CD14-positive monocyte (primary cell): Measurements from ENCODE around the gene AFF1. TPM values are rescaled to one million over a fixed set of nuclear protein-coding genes. Genes with fewer than 3 reads are reported as not detected.
A peak's percentile ranks its signal among the peaks of the same experiment; 100 is the strongest.

ENCODE experiments used
- DNase-seq, 3 donors: peaks; one replicate each; pipeline ENCODE4 v3.0.0-alpha.2; 2011 to 2022
- H2AFZ ChIP-seq: 2 replicates; pipeline ENCODE4 v1.6.0; 2012; ENCODE audit warnings: mild to moderate bottlenecking, low read depth, low read length, inconsistent platforms; ENCODE audit not compliant: insufficient read depth, poor library complexity, severe bottlenecking
- H3K27ac ChIP-seq, 2 donors: 1 replicate in 1 of 2; 2 replicates in 1 of 2; pipeline ENCODE4 v1.5.1; 2012 to 2013; ENCODE audit warnings: low read length in 2 of 2, control low read depth in 1 of 2, inconsistent platforms in 1 of 2, low read depth in 1 of 2, mild to moderate bottlenecking in 1 of 2
- H3K27me3 ChIP-seq, 2 donors: one replicate each; pipeline versions ENCODE4 v1.6.0 to v1.6.1; 2011 to 2013; ENCODE audit warnings: low read length in 2 of 2; ENCODE audit not compliant: control insufficient read depth in 2 of 2, insufficient read depth in 2 of 2
- H3K36me3 ChIP-seq, 2 donors: replicated peaks in 1 of 2; 1 replicate in 1 of 2; 2 replicates in 1 of 2; pipeline versions ENCODE4 v1.5.1 to v1.6.1; 2012 to 2013; ENCODE audit warnings: low read length in 2 of 2, control low read depth in 1 of 2, inconsistent platforms in 1 of 2, mild to moderate bottlenecking in 1 of 2; ENCODE audit not compliant: insufficient read depth in 2 of 2, control insufficient read depth in 1 of 2
- H3K4me1 ChIP-seq, 2 donors: 1 replicate in 1 of 2; 2 replicates in 1 of 2; pipeline versions ENCODE4 v1.5.1 to v1.6.1; 2012 to 2013; ENCODE audit warnings: low read length in 2 of 2, control low read depth in 1 of 2, inconsistent platforms in 1 of 2, mild to moderate bottlenecking in 1 of 2, moderate library complexity in 1 of 2; ENCODE audit not compliant: insufficient read depth in 2 of 2, control insufficient read depth in 1 of 2
- H3K4me2 ChIP-seq: replicated peaks from 2 replicates; pipeline ENCODE3; 2012; ENCODE audit warnings: low read length, moderate library complexity, mild to moderate bottlenecking; ENCODE audit not compliant: poor library complexity, severe bottlenecking; ENCODE audit errors: extremely low read depth
- H3K4me3 ChIP-seq, 3 experiments: fragments of 200-600 bp in 1 of 3; sonication (generic) in 1 of 3; replicated peaks in 1 of 3; 1 replicate in 2 of 3; 2 replicates in 1 of 3; pipeline ENCODE4 v1.5.1; 2011 to 2013; ENCODE audit warnings: low read length in 3 of 3, mild to moderate bottlenecking in 3 of 3, control low read depth in 2 of 3, low read depth in 2 of 3, inconsistent platforms in 1 of 3, moderate library complexity in 1 of 3
- H3K79me2 ChIP-seq: 2 replicates; pipeline ENCODE4 v1.6.0; 2012; ENCODE audit warnings: mild to moderate bottlenecking, control low read depth, inconsistent platforms, low read length, moderate library complexity; ENCODE audit not compliant: insufficient read depth
- H3K9ac ChIP-seq: 2 replicates; pipeline ENCODE4 v1.6.0; 2017; ENCODE audit warnings: low read length, mild to moderate bottlenecking; ENCODE audit not compliant: insufficient read depth, poor library complexity, severe bottlenecking
- H3K9me3 ChIP-seq, 2 donors: replicated peaks in 1 of 2; 1 replicate in 1 of 2; 2 replicates in 1 of 2; pipeline versions ENCODE4 v1.5.1 to v1.6.1; 2012 to 2013; ENCODE audit warnings: low read length in 2 of 2, control low read depth in 1 of 2; ENCODE audit not compliant: control insufficient read depth in 1 of 2, insufficient read depth in 1 of 2
- H4K20me1 ChIP-seq: 2 replicates; pipeline ENCODE4 v1.6.0; 2012; ENCODE audit warnings: mild to moderate bottlenecking, low read length, control low read depth, moderate library complexity; ENCODE audit not compliant: insufficient read depth
- H3K27ac Mint-ChIP-seq, 7 donors: one replicate each; pipeline ENCODE4 v1.8.0; 2020; ENCODE audit warnings: mild to moderate bottlenecking in 7 of 7, mixed read lengths in 7 of 7, moderate library complexity in 6 of 7, inconsistent platforms in 2 of 7
- H3K27me3 Mint-ChIP-seq, 3 donors: one replicate each; pipeline ENCODE4 v1.8.0; 2021 to 2022; ENCODE audit warnings: low read depth in 3 of 3, mild to moderate bottlenecking in 3 of 3, mixed read lengths in 3 of 3, moderate library complexity in 3 of 3, inconsistent platforms in 1 of 3
- H3K36me3 Mint-ChIP-seq, 2 donors: one replicate each; pipeline ENCODE4 v1.8.0; 2020; ENCODE audit warnings: mixed read lengths in 2 of 2, inconsistent platforms in 1 of 2, mild to moderate bottlenecking in 1 of 2
- H3K4me1 Mint-ChIP-seq: one replicate; pipeline ENCODE4 v1.8.0; 2020; ENCODE audit warnings: mild to moderate bottlenecking, mixed read lengths
- H3K4me3 Mint-ChIP-seq, 2 donors: one replicate each; pipeline ENCODE4 v1.8.0; 2020; ENCODE audit warnings: mild to moderate bottlenecking in 2 of 2, mixed read lengths in 2 of 2, moderate library complexity in 1 of 2
- H3K9me3 Mint-ChIP-seq, 7 donors: one replicate each; pipeline ENCODE4 v1.8.0; 2020 to 2022; ENCODE audit warnings: mixed read lengths in 7 of 7, mild to moderate bottlenecking in 6 of 7, moderate library complexity in 6 of 7, inconsistent platforms in 2 of 7
- CTCF ChIP-seq: fragments of 200-600 bp; IDR thresholded peaks from one replicate; pipeline ENCODE4 v1.8.0; 2022; ENCODE audit warnings: antibody characterized with exemption, mild to moderate bottlenecking
- WGBS: methylation state at CpG from one replicate; pipeline ENCODE4 v1.1.5; 2013; ENCODE audit warnings: missing lambda C conversion rate; ENCODE audit not compliant: insufficient coverage; 5-methylcytosine and 5-hydroxymethylcytosine counted together
- intact Hi-C, 2 donors: fragments of 100-400 bp; cut with micrococcal nuclease; formaldehyde crosslinking; loops; one replicate each; pipeline versions ENCODE4 v1.15.0 to v1.15.1; 2023
- polyA plus RNA-seq, 3 donors: library from polyadenylated mRNA; depleted of rRNA in 1 of 3; unstranded in 2 of 3; stranded (reverse) in 1 of 3; fragments of 300-500 nt in 2 of 3; fragments of >200 nt in 1 of 3; fragmentation: Illumina TruSeq in 2 of 3; gene quantifications; 1 replicate in 2 of 3; 2 replicates in 1 of 3; pipeline ENCODE4 v1.2.3, GENCODE V29; 2012 to 2021

The AFF1 gene
- polyA plus RNA-seq, 3 donors = 7.5 to 20.9 (median 16.3) TPM

- intact Hi-C loops = no loop called here
- 45% methylated on average over 3 of the region's 10 CpGs for WGBS
Measured at GRCh38 chr4:87017580-87018342, 83.0 kb downstream of the AFF1 start.

GRCh38 chr4:87018753-87019152, 83.9 kb downstream of the AFF1 start:
- peaks cover 40 to 51% of the 10 kb centered on the region in 2 donors for H3K4me1 ChIP-seq
- WGBS = no CpG with 5 or more reads among the region's 1 CpG
- H3K4me1 Mint-ChIP-seq = peaks cover 62% of the 10 kb centered on the region
- H3K4me3 ChIP-seq = no peak overlapping the region
- H3K9me3 ChIP-seq = no peaks in the 10 kb centered on the region
- H3K36me3 ChIP-seq = no peaks in the 10 kb centered on the region
- H4K20me1 ChIP-seq = peaks cover 77% of the 10 kb centered on the region
- no peak for DNase-seq
- intact Hi-C loops = no loop called here
- H3K27ac Mint-ChIP-seq = peak overlapping the region in 3 of 7 donors; percentile 8 to 30 (median 10)
- no peaks in the 10 kb centered on the region for H3K27me3 ChIP-seq
- H3K27ac ChIP-seq = peak overlapping the region in 1 of 2 donors; percentile 65
- H3K36me3 Mint-ChIP-seq = peaks cover 0 to 8% of the 10 kb centered on the region in 2 donors
- peaks cover 0 to 1% (median 0%) of the 10 kb centered on the region in 3 donors for H3K27me3 Mint-ChIP-seq
- peaks cover 99% of the 10 kb centered on the region for H3K79me2 ChIP-seq
- no peak overlapping the region for H2AFZ ChIP-seq
- no peak overlapping the region for H3K9ac ChIP-seq
- no peak overlapping the region for H3K4me3 Mint-ChIP-seq
- no peak for TF ChIP-seq CTCF
- H3K4me2 ChIP-seq = no peak overlapping the region
- H3K9me3 Mint-ChIP-seq = no peaks in the 10 kb centered on the region

More at GRCh38 chr4:87017580-87018342, 83.0 kb downstream of the AFF1 start:
- H4K20me1 ChIP-seq = peaks cover 69% of the 10 kb centered on the region
- H3K27me3 ChIP-seq = no peaks in the 10 kb centered on the region
- Mint-ChIP-seq H3K27ac (peak overlapping the region in 4 of 7 donors; percentile 25 to 79 (median 50)), H3K36me3 (peaks cover 0 to 5% of the 10 kb centered on the region in 2 donors), H3K9me3 (no peaks in the 10 kb centered on the region), H3K27me3 (no peaks in the 10 kb centered on the region), H3K4me1 (peaks cover 66% of the 10 kb centered on the region), H3K4me3 (no peak overlapping the region)
- no peaks in the 10 kb centered on the region for H3K36me3 ChIP-seq
- H3K27ac ChIP-seq = peak overlapping the region in 1 of 2 donors; percentile 65
- no peak overlapping the region for H2AFZ ChIP-seq
- H3K4me3 ChIP-seq = no peak overlapping the region
- TF ChIP-seq CTCF = no peak
- H3K79me2 ChIP-seq = peaks cover 99% of the 10 kb centered on the region
- H3K9me3 ChIP-seq = no peaks in the 10 kb centered on the region
- peak in 1 of 3 donors; percentile 11 for DNase-seq
- H3K4me2 ChIP-seq = no peak overlapping the region
- no peak overlapping the region for H3K9ac ChIP-seq
- H3K4me1 ChIP-seq = peaks cover 41 to 56% of the 10 kb centered on the region in 2 donors
